ENCODE measurements around the gene TANGO6.
A peak's percentile ranks its signal among the peaks of the same experiment; 100 is the strongest.
"Not testable (repeated sequence)": the region's sequence is repeated elsewhere in the genome, so short reads cannot be mapped to it uniquely, and the experiment has no call there.

TANGO6 gene

DNA sequence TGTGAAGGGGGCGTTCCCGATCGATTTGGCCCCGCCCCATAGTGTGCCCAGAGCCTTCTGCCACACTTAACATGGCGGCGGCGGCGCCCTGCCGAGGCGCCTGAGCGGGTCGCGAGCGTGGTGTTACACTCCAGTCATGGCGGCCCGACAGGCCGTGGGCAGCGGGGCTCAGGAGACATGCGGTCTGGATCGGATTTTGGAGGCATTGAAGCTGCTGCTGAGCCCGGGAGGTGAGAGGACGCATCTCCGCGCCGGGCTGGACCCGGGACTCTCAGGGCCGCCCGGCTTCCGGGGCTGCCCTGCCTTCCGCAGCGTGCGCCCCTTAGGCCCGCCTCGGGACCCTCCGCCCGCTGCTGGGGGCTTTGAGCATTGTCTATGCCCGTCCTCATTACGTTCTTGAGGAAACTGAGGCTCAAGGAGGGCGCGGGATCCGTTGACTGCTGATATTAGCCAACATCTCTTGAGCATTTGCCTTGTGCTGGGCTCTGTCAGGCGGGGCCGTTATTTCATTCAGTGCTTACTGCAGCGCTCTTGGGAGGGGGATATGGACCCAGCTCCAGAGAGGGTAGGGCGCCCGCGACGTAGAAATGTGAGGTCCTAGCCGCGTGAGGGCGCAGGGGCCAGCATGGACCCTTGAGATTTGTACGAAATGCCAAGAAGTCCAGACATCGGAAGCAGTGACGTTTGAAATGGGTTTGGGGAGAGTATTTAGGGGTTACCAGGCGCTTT, at the start of gene TANGO6:
TSS of gene TANGO6 (plus strand) at position 50 of the 729 bp plus-strand sequence. CDS start at position 137, 87 bp downstream.
- peak; percentile 89 for DNase-seq

- no peak for DNase-seq
These were observed 44.9 kb upstream of the TANGO6 start for GRCh38 chr16:68798398-68798797.

DNA sequence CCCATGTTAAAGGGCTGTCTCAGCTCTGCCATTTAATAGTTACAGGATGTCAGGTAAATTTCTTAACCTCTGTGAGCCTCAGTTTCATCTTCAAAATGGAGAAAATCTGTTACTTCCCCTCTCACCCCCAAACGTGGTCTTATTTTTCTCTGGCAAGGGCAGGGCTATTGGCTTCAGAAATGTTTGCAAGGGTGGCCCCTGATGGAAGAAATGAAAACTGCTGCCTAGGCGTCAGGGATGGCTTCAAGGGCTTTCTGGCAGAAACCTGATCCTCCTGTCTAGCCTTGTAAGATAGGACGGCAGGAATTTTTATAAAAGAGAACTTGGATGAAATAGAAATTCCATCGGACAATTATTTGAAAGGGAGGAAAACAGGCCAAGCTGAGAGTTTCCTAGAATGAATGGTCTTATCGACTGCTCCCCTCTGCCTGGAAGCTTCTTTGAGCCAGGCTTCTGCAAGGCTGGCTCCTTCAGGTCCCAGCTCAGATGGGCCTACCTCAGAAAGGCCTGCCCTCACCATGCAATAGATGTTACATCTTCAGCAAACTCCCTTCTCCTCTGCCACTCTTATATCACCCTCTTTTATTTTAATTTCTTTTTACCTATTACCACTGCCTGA, 43.0 kb upstream of the TANGO6 start:
- DNase-seq = peak; percentile 33

DNA sequence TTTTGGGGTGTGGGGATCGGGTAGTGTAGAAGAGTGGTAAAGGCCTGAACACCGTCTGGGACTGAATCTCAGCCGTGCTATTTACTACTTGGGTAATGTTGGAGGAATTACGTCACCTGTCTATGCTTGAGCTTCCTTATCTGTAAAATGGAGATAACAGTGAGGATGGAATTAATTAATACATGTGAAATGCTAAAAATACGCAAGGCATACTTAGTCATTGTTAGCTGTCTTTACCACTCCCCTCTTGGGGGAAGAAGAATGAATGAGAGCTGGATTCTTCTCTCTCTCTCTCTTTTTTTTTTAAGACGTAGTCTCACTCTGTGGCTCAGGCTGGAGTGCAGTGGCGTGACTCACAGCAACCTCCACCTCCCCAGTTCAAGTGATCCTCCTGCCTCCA, 41.1 kb upstream of the TANGO6 start:
- no peak for DNase-seq

- DNase-seq = no peak
These were observed 36.9 kb upstream of the TANGO6 start for GRCh38 chr16:68806422-68806821.

GRCh38 chr16:68806981-68807380, 36.4 kb upstream of the TANGO6 start:
- no peak for DNase-seq

DNA sequence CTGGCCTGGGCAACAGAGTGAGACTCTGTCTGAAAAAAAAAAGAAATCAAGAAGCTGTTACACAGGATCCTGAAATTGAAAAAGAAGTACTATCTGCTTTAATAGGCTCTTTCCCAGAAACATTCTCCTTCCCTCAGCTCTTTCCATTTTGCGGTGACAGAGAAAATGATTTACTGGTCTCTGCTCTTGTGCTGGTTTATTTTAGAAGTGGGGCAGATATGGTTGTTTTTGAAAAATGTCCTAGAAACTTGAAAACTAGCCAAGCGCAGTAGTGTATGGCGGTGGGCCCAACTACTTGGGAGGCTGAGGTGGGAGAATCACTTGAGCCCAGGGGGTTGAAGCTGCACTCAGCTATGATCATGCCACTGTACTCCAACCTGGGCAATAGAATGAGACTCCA, 28.8 kb upstream of the TANGO6 start:
- no peak for DNase-seq

- DNase-seq = no peak
These were observed 19.8 kb upstream of the TANGO6 start for GRCh38 chr16:68823401-68824135.

DNA sequence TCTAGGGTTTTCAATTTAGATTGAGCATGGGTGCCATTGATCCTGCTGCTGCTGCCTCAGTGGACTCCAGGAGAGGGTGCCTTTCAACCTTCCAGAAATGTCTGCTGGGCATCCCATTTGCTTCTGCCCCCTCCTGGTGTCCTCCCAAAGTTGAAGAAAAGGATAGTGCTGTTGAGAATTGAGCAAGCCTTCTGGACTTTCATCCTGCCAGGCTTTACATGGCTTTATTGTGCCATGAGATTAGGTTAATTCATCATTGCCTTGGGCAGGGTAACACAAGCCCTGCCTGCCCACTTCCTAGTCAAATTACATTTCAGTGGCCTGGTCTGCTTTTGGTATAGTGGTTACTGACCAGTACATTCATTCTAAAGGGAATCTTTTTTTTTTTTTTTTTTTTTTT, 17.9 kb upstream of the TANGO6 start:
- no peak for DNase-seq

GRCh38 chr16:68826652-68827051, 16.7 kb upstream of the TANGO6 start:
- DNase-seq = no peak

- DNase-seq = no peak
These were observed 10.1 kb upstream of the TANGO6 start for GRCh38 chr16:68833251-68833650.

DNA sequence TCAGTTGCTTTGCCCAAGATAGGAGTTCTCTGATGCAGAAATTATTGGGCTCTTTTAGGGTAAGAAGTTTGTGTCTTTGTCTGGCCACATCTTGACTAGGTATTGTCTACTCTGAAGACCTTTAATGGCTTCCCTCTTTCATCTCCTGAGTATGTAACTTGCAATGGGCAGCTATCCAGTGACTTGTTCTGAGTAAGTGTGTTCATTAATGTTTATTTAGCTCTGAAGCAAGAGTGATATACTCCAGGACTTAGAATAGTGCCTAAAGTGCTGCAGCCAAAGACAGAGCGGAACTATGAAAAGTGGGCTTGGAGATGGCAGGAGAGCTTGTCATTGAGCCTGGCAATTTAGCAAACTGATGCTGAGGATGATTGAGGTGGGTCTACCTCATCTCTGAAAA, 8.8 kb upstream of the TANGO6 start:
- no peak for DNase-seq

- no peak for DNase-seq
These were observed 7.4 kb upstream of the TANGO6 start for GRCh38 chr16:68835970-68836369.

- no peak for DNase-seq
These were observed 3.5 kb upstream of the TANGO6 start for GRCh38 chr16:68839831-68840230.

GRCh38 chr16:68842964-68843481, 308 bp upstream of the TANGO6 start:
- DNase-seq = not testable (repeated sequence)

DNA sequence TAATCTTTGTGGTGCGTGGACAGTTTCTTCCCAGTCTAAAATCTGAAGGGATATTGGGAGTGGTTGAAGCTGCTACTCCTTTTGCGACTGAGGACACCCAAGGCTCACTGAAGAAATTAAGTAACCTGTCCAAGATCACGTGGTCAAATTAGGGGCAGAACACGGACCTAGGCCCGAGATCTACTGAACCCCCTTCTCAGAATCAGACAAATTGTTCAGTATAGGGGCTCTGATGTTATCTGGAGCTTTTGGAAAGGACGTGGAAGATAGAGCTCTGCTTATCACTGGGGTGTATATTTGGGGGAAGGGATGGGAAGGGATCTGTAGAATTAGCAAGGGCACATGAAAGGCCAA, 857 bp downstream of the TANGO6 start:
- DNase-seq = no peak

- no peak for DNase-seq
These were observed 5.5 kb downstream of the TANGO6 start for GRCh38 chr16:68848786-68849185.

- no peak for DNase-seq
These were observed 7.2 kb downstream of the TANGO6 start for GRCh38 chr16:68850481-68850880.

GRCh38 chr16:68851601-68852000, 8.3 kb downstream of the TANGO6 start:
- DNase-seq = no peak

GRCh38 chr16:68857479-68857878, 14.1 kb downstream of the TANGO6 start:
- no peak for DNase-seq

DNA sequence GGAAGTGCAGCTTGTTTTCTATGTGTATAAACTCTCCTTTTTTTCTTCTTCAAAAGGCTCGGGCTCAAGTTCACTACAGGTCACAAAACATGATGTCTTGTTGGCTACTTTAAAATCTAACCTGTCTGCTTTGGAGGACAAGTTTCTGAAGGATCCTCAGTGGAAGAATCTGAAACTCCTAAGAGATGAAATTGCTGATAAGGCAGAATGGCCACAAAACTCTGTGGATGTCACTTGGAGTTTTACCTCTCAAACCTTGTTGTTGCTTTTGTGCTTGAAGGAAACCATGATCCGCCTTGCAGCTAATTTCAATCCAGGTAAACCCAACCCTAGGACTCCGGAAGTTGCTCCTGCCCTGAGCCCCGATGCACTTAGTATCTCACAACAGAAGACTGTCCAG, 16.5 kb downstream of the TANGO6 start:
- no peak for DNase-seq

DNA sequence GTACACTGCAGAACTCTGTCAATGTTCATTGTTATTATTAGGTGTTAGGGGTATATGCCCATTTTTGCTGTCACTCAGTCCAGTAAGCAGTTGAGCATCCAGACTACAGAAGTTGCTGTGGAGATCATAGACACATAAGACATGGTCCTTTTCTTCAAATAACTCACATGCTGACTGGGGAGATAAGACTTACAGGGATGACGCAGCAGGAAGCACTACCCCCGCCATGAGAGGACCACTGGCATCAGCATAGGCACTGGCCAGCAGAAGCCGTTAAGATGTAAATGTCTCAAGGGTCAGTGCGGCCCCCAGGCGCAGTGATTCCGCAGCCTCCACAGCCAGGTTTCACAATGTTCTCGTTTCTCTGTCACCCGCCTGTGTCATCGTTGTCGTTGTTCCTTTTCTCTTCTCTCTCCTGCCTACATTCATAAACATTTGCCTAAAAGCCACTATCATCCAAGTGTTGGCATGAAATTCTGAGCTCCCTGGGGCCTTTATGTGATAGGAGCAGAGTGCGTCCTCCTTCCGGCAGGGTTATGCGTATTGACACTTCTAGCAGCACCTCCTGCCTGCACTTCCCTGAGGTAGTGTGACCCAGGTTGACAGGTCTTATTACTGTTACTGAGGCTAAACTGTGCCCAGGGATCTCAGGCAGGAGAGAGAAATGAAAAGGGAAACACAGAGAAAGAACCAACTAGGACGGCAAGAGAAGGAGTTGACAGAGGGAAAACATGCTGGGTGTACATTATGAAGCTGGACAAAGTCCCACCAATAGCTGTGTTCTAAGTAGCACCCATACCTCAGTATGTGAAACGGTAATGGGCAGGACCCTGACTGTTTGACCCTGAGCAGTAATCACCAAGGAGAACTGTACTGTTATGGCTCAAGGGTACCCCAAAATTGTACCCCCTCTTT, 17.9 kb downstream of the TANGO6 start:
- DNase-seq = no peak

- DNase-seq = no peak
These were observed 23.6 kb downstream of the TANGO6 start for GRCh38 chr16:68866933-68867332.
